NCI-H226 (cell line): Measurements from ENCODE around the gene ZC2HC1B.

ENCODE experiments used
- DNase-seq: peaks from one replicate; pipeline ENCODE4 v3.0.0-alpha.2; 2015

ZC2HC1B gene

DNA sequence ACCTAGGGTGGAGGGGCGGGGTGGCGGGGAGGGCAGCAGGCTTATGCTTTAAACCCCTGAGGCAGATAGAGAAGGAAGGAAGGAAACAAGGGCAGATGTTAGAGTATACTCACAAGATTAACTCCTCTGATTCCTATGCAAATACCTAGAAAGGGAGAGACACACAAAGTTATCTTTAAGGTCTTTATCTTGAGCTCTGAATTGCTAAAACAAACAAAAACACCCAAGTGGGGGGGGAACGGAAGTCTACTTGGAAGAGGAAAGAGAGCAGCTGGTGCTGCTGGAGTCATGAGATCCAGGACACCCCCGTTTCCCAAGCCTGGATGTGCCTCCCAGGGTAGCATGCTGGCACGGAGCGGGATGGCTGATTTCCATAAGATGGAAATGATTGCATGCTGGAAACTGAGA, 100.4 kb downstream of the ZC2HC1B start:
- no peak for DNase-seq

DNA sequence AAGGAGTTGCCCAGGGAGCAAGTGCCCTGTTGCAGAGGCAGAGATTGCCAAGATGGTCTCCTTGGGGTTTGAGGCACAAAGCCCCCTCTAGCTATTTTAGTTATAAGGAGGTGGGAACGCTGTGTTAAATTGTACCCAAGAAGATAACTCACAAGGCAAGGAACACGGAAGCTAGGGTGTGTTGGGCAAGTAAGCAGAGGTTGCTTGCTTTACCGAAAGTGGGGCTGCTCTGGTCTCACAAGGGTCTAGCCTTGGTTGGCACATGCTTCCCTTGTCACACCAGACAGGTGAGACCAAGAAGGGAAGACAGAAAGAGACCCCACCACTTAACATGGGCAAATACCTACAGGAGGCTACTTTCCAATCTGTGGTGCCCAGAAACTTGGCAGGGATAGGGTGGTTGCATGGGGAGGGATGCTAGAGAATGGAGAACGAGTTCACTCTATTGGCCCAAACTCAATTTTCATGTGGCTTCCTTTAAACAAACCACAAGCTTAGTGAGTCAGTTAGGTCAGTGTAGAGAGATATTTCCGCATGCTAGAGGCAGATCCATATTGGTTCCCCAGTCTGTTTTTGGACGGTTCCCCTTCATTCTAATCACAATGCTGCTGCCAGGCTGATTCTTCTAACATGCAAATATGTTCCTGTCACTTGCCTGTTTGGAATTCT, 101.4 kb downstream of the ZC2HC1B start:
- no peak for DNase-seq

DNA sequence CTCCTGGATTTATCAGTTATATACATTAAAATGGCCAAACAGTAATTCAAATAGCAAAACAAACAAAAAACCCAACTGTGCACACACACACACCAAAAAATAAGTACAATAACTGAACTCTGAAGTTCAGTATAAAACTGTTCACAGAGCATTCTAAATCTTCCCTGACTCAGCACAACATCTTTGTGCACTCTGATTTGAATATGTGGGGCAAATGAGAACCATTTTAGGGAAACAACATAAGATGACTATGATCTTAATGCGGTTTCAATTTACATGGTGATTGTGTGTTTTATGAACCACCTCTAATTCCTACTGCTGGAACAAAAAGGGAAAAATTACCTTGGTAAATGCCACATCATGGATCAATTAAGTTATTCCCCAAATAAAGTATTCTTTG, 102.0 kb downstream of the ZC2HC1B start:
- DNase-seq, result no peak

DNA sequence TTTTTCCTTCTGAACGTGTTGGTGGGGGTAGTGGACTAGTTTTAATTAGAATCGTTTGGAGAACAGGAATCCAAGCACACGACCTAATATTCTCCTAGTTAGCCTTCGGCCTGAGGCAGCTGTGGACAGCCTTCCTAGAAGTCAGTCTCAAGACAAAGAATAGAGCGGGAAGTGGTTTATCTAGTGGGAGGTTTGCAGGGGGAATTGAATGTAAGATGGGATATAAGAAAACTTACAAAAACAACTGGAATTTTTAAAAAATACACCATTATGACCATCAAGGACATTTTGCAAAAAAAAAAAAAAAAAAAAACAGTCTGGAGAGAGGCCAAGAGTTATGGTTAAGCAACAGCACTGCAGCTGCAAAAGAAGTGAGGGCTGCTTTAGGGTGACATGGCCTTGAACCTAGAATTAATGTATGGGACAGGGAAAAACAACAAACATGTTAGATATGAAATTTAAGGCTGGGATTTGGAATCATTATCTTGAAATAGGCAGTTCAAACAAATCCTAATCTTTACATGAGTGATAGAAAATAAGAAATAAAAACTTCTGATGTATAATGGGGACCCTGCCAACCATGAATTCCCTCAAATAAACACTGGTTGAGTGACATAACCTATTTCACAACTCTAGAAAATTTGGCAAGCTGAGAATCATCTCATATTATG, 103.6 kb downstream of the ZC2HC1B start:
- no peak for DNase-seq

DNA sequence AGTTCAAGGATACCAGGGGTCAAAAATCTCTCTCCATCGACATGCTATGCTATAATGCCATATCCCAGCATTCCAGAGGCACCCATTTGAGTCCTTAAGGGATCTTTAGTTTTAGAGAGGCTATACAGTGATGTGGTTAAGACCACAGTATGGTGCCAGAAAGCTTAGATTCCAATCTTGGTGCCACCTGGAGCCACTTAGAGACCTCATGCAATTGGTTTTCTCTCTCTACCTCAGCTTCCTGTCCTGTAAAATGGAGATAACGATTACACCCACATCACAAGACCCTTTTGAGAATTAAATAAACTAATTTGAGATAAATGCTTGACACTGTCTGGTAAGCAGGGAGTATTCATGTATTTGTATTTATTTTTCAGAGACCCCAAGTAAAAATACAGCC, 104.8 kb downstream of the ZC2HC1B start:
- DNase-seq, result no peak

DNA sequence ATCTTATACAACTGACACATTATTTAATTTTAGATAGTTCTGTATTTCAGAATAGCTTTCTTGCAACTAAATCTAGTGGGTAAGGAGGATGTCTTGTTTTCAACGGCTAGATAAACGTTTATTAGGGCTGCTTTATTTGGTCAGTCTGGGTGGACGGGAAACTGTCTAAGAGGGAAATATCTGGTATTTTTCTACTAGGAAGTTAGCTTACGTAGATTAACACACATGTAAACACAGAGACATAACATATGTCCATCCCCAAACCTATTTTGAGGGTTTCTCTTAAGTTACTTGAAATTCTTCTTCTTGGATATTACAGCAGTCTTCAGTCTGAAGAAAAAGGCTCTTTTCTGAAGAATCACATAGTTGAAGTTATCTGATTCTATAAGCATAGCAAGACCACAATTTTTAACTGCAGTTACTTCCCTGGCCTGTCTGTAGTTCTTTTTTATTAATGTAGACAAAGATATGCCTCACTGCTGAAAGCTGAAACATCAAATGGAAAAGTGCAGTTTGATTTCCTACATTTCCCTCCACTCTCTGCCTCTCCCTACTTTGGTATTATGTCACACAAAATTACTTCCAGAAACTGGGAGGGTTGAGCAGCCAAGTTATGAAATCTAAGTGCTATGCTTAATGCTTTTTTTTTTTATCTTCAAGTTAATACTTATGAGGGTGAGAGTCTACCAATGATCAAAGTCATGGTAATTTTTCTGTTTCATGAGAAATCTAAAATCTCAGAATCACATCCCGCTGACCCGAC, 106.4 kb downstream of the ZC2HC1B start:
- DNase-seq, result no peak

DNA sequence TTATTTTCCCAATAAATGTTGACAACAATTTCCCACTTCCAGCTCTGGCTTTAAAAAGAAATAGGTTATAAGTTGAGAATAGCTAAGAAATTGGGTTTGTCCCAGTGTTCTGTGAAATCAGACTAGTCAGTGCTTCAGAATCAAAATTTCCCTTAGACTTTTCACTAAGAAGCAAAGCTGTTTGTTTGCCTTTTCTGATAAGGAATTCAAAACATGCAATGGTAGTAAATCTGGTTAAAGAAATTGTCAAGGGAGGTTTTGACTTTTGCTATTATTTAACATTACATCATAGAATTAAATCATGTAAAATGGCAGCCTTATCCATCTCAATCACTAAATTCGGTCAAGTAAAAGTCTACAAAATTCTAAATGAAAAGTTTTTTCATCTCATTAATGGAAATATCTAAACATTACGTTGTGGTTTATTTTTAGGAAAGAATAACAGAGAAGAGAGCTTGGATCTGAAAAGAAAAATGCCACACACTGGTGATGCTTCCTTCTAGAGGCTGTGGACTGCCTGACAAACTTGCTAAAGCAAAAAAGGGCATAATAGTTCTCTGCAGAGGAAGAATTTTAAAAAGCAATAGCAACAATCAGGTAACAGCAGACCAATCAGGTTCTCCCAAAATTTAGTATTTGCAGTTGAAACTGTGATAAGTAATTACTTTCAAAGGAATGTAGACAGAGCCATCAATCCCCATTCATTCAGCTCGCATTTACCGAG, 107.4 kb downstream of the ZC2HC1B start:
- no peak for DNase-seq

DNA sequence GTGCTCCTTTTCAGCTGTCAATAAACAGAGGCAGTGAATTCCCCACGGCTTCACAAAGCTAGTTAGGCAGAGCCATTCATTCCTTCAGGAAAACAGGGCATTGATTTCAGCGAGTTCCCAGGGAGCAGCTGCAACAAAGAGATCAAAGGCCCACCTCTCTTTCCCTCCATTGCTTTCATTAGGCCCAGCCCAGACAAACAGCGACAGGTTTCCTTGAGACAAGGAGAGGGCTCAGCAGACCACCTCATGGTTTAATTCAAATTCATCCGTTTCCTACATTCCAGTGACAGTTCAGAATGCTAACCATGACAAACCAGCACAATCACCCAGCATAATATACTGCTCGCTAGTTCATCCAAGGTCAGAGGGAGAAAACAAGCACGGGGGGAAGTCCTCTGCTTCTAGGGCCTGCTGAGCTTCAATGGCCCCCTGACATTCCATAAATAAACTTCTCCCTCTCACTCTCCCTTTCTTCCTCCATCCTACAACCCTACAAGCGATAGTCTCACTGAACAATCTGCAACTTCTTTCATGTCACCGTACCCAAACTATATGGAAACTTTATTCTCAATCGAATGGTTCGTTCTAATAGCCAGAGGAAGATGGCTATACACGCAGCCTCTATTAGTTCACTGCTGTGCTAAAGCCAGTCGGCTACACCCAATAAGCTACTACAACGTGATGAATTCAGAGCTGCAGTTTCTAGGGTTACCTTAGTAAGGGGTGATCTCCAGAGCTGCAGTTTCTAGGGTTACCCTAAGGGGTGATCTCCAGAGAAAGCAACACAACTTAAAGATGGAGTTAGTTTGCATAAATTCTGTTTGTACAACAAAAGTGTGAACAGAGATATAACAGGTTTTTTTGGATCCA, 109.1 kb downstream of the ZC2HC1B start:
- no peak for DNase-seq

DNA sequence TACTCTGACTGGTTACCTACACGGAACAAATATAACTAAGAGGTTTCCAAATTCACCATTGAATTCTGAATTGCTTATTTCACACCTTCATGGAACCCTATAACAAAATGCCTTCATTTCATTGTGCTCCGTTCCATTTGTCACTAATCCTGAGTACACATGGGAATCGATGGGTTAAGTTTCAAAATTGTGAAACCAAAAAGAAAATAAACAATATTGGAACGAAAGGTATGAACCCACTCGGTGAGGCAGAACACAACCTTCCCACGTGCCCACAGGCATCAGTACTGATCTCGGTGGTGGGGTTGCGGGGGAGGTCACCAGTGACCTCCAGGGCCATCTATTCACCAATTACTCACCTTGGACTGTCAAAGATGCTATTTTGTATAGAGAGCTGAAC, 109.8 kb downstream of the ZC2HC1B start:
- no peak for DNase-seq

DNA sequence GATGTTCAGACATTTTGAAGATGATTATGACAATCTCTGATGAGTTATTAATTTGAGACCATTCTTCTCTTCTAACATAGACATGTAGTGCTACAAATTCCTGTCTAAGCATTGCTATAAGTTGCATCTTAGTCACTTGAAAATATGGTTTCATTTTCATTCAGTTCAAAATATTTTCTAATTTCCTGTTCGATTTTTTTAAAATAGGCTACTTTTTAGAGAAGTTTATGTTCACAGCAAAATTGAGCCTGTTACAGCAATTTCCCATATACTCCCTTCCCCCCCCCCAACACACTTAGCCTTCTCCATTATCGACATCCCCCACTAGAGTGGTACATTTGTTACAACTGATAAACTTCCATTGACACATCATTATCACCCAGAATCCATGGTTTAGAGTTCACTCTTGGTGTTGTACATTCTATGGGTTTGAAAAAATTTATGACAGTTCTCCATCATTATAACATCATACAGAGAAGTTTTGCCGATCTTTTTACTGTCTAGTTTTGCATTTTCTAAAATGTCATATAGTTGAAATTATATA, 112.6 kb downstream of the ZC2HC1B start:
- no peak for DNase-seq

DNA sequence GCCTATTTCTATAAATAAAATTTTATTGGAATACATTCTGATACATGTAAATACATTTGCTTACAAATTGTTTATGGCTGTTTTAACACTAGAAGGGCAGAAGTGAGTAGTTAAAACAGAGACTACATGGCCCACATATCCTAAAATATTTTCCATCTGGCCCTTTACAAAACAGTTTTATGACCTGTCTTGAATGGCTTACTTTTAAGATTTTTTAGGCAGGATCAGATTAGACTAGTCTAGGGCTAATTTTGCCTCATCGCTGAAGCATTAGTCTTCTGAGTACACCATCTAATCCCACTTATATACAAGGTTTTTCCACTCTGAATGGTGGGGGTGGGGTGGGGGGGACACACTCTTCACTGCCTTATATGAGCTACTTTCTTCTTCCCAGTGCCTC, 116.6 kb downstream of the ZC2HC1B start:
- no peak for DNase-seq

DNA sequence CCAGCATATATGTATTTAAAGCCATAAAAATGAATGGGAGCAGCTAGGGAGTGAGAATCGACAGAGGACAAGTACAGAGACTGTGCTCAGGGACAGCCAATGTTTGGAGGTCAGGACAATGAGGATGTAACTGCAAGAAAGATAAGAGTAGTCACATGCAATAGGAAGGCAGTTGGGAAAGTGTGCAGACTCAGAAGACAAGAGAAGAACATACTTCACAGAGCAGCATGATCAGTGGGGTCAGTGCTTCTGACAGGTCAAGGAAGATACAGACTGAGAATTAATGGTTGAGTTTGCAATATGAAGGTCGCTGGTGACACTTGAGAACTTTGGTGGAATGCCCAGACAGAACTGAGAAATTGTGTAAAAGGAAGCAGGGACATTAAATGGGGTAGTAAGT, 118.7 kb downstream of the ZC2HC1B start:
- DNase-seq, result no peak

DNA sequence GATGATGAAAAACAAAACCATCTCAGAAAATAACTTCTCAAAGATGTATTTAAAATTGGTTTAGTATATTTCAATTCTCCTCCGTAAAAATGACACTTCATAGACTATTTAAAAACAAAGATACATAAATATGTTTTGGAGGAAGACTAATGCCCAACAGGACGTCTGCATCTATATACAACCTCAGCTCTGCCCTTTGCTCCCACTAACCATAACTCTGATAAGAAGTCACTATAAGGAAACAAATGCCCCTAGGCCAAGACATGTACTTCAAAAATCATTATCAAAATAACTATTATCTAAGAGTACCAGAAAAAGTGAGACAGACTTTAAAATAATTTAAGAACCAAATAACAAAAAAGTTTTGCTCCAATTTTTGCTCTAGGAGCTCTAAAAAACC, 120.4 kb downstream of the ZC2HC1B start:
- no peak for DNase-seq

DNA sequence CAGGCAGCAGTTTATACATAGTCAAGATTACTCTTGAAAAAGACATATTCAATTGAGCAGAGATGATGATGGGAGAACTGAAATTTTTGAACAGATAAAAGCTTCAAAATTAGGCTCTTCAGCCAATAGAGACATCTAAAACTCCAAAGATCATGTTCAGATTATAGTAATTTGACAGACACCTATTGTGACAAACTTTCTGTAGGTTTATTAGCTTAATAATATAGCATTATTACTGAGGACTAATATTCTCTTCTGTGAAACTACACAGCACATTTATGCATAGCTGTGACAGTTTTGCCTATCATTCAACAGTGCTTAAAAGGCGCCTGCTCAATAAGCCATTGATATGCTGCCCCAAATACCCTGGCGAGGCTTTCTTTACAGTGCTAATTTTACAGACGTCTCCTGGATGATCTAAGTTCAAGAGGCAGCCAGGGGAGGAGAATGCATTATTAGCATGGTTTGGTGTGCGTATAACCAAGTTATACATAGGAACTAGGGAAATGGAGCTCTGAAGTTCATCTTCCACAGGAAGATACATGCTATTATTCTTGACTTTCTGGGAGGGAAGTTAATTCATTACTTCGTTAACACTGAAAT, 122.3 kb downstream of the ZC2HC1B start:
- DNase-seq, result no peak
